WTC11 (cell line): ENCODE data around the gene TMEM50B. TPM values are rescaled to one million over a fixed set of nuclear protein-coding genes. Genes with fewer than 3 reads are reported as not detected.
"Not testable (repeated sequence)": the region's sequence is repeated elsewhere in the genome, so short reads cannot be mapped to it uniquely, and the experiment has no call there.

ENCODE experiments used
- ATAC-seq: fragments of 200-7000 bp; cut with Tn5 transposase; 2 replicates; pipeline ENCODE4 v1.10.0; 2021; ENCODE audit warnings: mild to moderate bottlenecking, moderate library complexity
- CTCF ChIA-PET: fragments of 300-600 bp; sonication (Branson Sonifier 250); formaldehyde crosslinking; loops from one replicate; lab custom pipeline; 2021; ENCODE audit warnings: antibody characterized with exemption; lab: Charles Lee
- POLR2A ChIA-PET: fragments of 350-600 bp; sonication (Branson Sonifier 250); formaldehyde crosslinking; loops from one replicate; lab custom pipeline; 2021; ENCODE audit warnings: antibody characterized with exemption; lab: Charles Lee
- DNase-seq: peaks from one replicate; pipeline ENCODE4 v3.0.0; 2021; ENCODE audit warnings: low spot score
- H3K27ac Mint-ChIP-seq: 2 replicates; pipeline ENCODE4 v1.8.0; 2021; ENCODE audit warnings: mixed read lengths
- H3K27me3 Mint-ChIP-seq: 2 replicates; pipeline ENCODE4 v1.8.0; 2021; ENCODE audit warnings: low read depth, mild to moderate bottlenecking, moderate library complexity, mixed read lengths
- H3K36me3 Mint-ChIP-seq: 2 replicates; pipeline ENCODE4 v1.8.0; 2021; ENCODE audit warnings: mixed read lengths
- H3K4me1 Mint-ChIP-seq: 2 replicates; pipeline ENCODE4 v1.8.0; 2022; ENCODE audit warnings: mixed read lengths
- H3K4me3 Mint-ChIP-seq: 2 replicates; pipeline ENCODE4 v1.8.0; 2021; ENCODE audit warnings: mild to moderate bottlenecking, moderate library complexity, mixed read lengths
- H3K9me3 Mint-ChIP-seq: 2 replicates; pipeline ENCODE4 v1.8.0; 2021; ENCODE audit warnings: mixed read lengths
- E2F5 ChIP-seq: sonication (generic); formaldehyde crosslinking; IDR thresholded peaks from 2 replicates; pipeline ENCODE4 v1.8.1; 2022; ENCODE audit warnings: mild to moderate bottlenecking, moderate library complexity, missing genetic modification reagents
- ERG ChIP-seq: fragments of 250-450 bp; sonication (Bioruptor Pico); IDR thresholded peaks from 2 replicates; pipeline ENCODE4 v1.8.0; 2021; ENCODE audit warnings: mild to moderate bottlenecking
- ETV6 ChIP-seq: sonication (generic); formaldehyde crosslinking; IDR thresholded peaks from 2 replicates; pipeline ENCODE4 v1.8.1; 2022; ENCODE audit warnings: mild to moderate bottlenecking, missing genetic modification reagents
- FOXP4 ChIP-seq: sonication (generic); formaldehyde crosslinking; IDR thresholded peaks from 2 replicates; pipeline ENCODE4 v1.8.0; 2022; ENCODE audit warnings: mild to moderate bottlenecking, missing genetic modification reagents
- GTF2I ChIP-seq: fragments of 250-450 bp; sonication (Bioruptor Pico); conservative IDR thresholded peaks from 2 replicates; pipeline ENCODE4 v1.4.0; 2021; ENCODE audit warnings: mild to moderate bottlenecking
- JUN ChIP-seq: sonication (generic); formaldehyde crosslinking; IDR thresholded peaks from 2 replicates; pipeline ENCODE4 v1.8.0; 2023; ENCODE audit warnings: mild to moderate bottlenecking, missing genetic modification reagents
- PRDM15 ChIP-seq: sonication (generic); formaldehyde crosslinking; IDR thresholded peaks from 2 replicates; pipeline ENCODE4 v1.8.0; 2022; ENCODE audit warnings: missing genetic modification reagents
- SMAD4 ChIP-seq: sonication (generic); formaldehyde crosslinking; IDR thresholded peaks from 2 replicates; pipeline ENCODE4 v1.8.0; 2022; ENCODE audit warnings: mild to moderate bottlenecking, missing genetic modification reagents
- SP1 ChIP-seq: sonication (generic); formaldehyde crosslinking; conservative IDR thresholded peaks from 2 replicates; pipeline ENCODE4 v1.8.1; 2022; ENCODE audit warnings: missing genetic modification reagents
- ZSCAN18 ChIP-seq: fragments of 250-450 bp; sonication (Bioruptor Pico); IDR thresholded peaks from 2 replicates; pipeline ENCODE4 v2.1.2; 2022; ENCODE audit warnings: mild to moderate bottlenecking, moderate library complexity
- total RNA-seq: library from RNA; stranded (reverse); gene quantifications from 3 replicates; pipeline ENCODE4 v1.2.3, GENCODE V29; 2021

Gene TMEM50B
- total RNA-seq, 1 experiment from 2014 or later: 25.4 TPM

GRCh38 chr21:33414068-33414467, 65.7 kb downstream of the TMEM50B start (continued):
- TF ChIP-seq ETV6 (CRISPR knock-in tag): no peak
- no peak for TF ChIP-seq ERG (CRISPR knock-in tag)

- Mint-ChIP-seq H3K4me1 (peaks cover 16% of the 10 kb centered on the region), H3K4me3 (no peak overlapping the region)
- ATAC-seq (peak; percentile 62), DNase-seq (no peak)
- ChIA-PET CTCF (interaction anchor here (0.6 to 1.8 kb wide), 4 partner anchors 9 to 51 kb away, joined by 3 to 13 read pairs (median 4); no protein-coding TSS in a partner anchor), POLR2A (no interaction called here)
- TF ChIP-seq PRDM15 (CRISPR knock-in tag) (no peak), FOXP4 (CRISPR knock-in tag) (no peak), ZSCAN18 (no peak), E2F5 (no peak), SMAD4 (CRISPR knock-in tag) (no peak)
- TF ChIP-seq, all 79 proteins: peak for 0
- H3K27ac Mint-ChIP-seq: peak overlapping the region; percentile 86
- H3K36me3 Mint-ChIP-seq: peaks cover 19% of the 10 kb centered on the region
- no peaks in the 10 kb centered on the region for H3K27me3 Mint-ChIP-seq
- H3K9me3 Mint-ChIP-seq: no peaks in the 10 kb centered on the region
These were observed 66.8 kb downstream of the TMEM50B start for GRCh38 chr21:33412832-33413519.

- H3K4me1 Mint-ChIP-seq: peaks cover 16% of the 10 kb centered on the region
- peaks cover 19% of the 10 kb centered on the region for H3K36me3 Mint-ChIP-seq
- H3K4me3 Mint-ChIP-seq, DNase-seq, ATAC-seq, POLR2A ChIA-PET, H3K27me3 Mint-ChIP-seq, H3K9me3 Mint-ChIP-seq: not testable (repeated sequence)
- CTCF ChIA-PET: interaction anchor here (0.9 to 1.8 kb wide), 2 partner anchors 8 to 51 kb away, joined by 3 to 13 read pairs; no protein-coding TSS in a partner anchor
- H3K27ac Mint-ChIP-seq: peak overlapping the region; percentile 86
These were observed 67.3 kb downstream of the TMEM50B start for GRCh38 chr21:33412439-33412831.

- Mint-ChIP-seq H3K27me3 (no peaks in the 10 kb centered on the region), H3K4me3 (no peak overlapping the region), H3K9me3 (no peaks in the 10 kb centered on the region), H3K27ac (peak overlapping the region; percentile 86), H3K36me3 (peaks cover 19% of the 10 kb centered on the region), H3K4me1 (peaks cover 16% of the 10 kb centered on the region)
- POLR2A ChIA-PET: no interaction called here
- DNase-seq (no peak), ATAC-seq (no peak)
- CTCF ChIA-PET: interaction anchor here (0.9 to 1.8 kb wide), 2 partner anchors 8 to 50 kb away, joined by 3 to 13 read pairs; no protein-coding TSS in a partner anchor
- TF ChIP-seq E2F5 (no peak), JUN (CRISPR knock-in tag) (no peak), GTF2I (CRISPR knock-in tag) (no peak), SP1 (CRISPR knock-in tag) (no peak)
These were observed 67.8 kb downstream of the TMEM50B start for GRCh38 chr21:33411949-33412430.
